HFFc6 (cell line): Measurements from ENCODE around the gene NOVA2. TPM values are rescaled to one million over a fixed set of nuclear protein-coding genes. Genes with fewer than 3 reads are reported as not detected.

ENCODE experiments used
- DNase-seq: peaks from one replicate; pipeline ENCODE4 v3.0.0-alpha.2; 2018
- H3K27ac Mint-ChIP-seq: 2 replicates; pipeline ENCODE4 v1.8.0; 2020; ENCODE audit warnings: mild to moderate bottlenecking, mixed read lengths
- H3K27me3 Mint-ChIP-seq: 2 replicates; pipeline ENCODE4 v1.8.0; 2021; ENCODE audit warnings: mild to moderate bottlenecking, moderate library complexity, mixed read lengths; ENCODE audit not compliant: insufficient read depth
- H3K36me3 Mint-ChIP-seq: 2 replicates; pipeline ENCODE4 v1.8.0; 2021; ENCODE audit warnings: low read depth, mixed read lengths
- H3K4me1 Mint-ChIP-seq: 2 replicates; pipeline ENCODE4 v1.8.0; 2020; ENCODE audit warnings: low read depth, mixed read lengths
- H3K4me3 Mint-ChIP-seq: 2 replicates; pipeline ENCODE4 v1.8.0; 2020; ENCODE audit warnings: mild to moderate bottlenecking, moderate library complexity, mixed read lengths
- H3K9me3 Mint-ChIP-seq: 2 replicates; pipeline ENCODE4 v1.8.0; 2020; ENCODE audit warnings: mild to moderate bottlenecking, mixed read lengths
- total RNA-seq, 6 experiments: library from RNA; stranded (reverse); fragmentation: NEBNext Ultra II Directional; extraction: Animal tissue kit (Norgen Biotek cat#: 25700); gene quantifications; 2 replicates in 1 of 6; 3 replicates in 5 of 6; pipeline ENCODE4 v1.2.3, GENCODE V29; 2021
- TF ChIP-seq, protein P1 (sequence below): fragments of 200-600 bp; sonication (generic); IDR thresholded peaks from 2 replicates; pipeline ENCODE4 v1.5.0; 2021; ENCODE audit warnings: antibody characterized with exemption, mild to moderate bottlenecking

The NOVA2 gene
- total RNA-seq, 6 experiments from 2014 or later = 0.03 to 0.14 (median 0.10) TPM; not detected in 2

DNA sequence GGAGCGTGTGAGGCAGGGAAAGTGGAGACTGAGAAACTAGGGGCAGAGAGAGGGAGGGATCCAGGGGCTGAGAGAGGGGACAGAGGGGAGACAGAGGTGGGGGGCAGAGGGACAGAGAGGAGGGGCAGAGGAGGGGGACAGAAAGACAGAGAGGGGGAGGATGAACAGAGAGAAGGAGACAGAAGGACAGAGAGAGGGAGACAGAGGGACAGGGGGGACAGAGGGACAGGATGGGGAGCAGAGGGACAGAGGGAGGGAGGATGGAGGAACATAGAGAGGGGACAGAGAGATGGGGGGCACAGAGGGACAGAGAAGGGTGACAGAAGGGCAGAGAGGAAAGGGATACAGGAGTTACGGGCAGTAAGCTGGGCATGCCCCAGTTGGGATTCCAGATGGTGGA lies 44.4 kb downstream of the NOVA2 start:
- no peaks in the 10 kb centered on the region; the same call in 1 of the 2 replicates for H3K9me3 Mint-ChIP-seq
- H3K4me3 Mint-ChIP-seq = no peak overlapping the region
- H3K27me3 Mint-ChIP-seq = peaks cover 14% of the 10 kb centered on the region
- TF ChIP-seq, protein P1, sequence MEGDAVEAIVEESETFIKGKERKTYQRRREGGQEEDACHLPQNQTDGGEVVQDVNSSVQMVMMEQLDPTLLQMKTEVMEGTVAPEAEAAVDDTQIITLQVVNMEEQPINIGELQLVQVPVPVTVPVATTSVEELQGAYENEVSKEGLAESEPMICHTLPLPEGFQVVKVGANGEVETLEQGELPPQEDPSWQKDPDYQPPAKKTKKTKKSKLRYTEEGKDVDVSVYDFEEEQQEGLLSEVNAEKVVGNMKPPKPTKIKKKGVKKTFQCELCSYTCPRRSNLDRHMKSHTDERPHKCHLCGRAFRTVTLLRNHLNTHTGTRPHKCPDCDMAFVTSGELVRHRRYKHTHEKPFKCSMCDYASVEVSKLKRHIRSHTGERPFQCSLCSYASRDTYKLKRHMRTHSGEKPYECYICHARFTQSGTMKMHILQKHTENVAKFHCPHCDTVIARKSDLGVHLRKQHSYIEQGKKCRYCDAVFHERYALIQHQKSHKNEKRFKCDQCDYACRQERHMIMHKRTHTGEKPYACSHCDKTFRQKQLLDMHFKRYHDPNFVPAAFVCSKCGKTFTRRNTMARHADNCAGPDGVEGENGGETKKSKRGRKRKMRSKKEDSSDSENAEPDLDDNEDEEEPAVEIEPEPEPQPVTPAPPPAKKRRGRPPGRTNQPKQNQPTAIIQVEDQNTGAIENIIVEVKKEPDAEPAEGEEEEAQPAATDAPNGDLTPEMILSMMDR = no peak
- no peaks in the 10 kb centered on the region for H3K36me3 Mint-ChIP-seq
- DNase-seq = no peak
- H3K4me1 Mint-ChIP-seq = peaks cover 7% of the 10 kb centered on the region
- H3K27ac Mint-ChIP-seq = no peak overlapping the region

DNA sequence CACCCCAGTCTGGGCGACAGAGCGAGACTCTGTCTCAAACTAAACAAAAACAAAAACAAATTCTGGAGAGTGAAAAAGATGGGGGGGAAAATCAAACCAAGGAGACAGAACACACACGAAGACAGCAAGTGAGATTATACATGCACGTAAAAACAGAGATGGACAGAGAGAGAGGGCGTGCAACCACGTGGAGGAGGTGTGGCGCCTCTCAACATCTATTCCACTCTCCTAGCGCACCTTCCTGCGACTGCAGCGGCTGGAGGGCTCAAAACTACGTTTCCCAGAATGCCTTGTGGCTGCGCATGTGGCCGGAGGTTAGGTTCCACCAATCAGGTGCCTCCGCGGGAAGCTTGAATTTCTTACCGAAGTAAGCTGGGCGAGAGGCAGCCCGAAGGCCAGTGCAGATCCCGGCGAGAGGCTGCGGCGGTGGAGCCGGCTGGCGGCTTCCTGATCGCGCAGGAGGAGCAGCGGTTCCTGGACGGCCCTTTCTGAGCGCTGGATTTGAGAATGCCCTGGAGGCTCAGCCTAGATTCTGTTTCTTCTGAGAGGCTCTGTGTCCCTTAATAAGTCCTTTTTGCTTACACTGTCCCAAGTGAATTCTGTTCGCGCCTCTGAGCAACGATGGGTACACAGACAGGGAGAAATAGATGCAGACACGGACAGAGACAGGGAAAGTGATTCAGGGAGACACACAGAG lies 46.0 kb downstream of the NOVA2 start:
- TF ChIP-seq, protein P1 = no peak
- peak; percentile 78 for DNase-seq
- peaks cover 7% of the 10 kb centered on the region for H3K4me1 Mint-ChIP-seq
- H3K4me3 Mint-ChIP-seq = peak overlapping the region; percentile 58
- H3K36me3 Mint-ChIP-seq = no peaks in the 10 kb centered on the region
- H3K27ac Mint-ChIP-seq = peak overlapping the region; percentile 34; the same call in 1 of the 2 replicates
- H3K9me3 Mint-ChIP-seq = no peaks in the 10 kb centered on the region; the same call in 1 of the 2 replicates
- peaks cover 16% of the 10 kb centered on the region for H3K27me3 Mint-ChIP-seq

DNA sequence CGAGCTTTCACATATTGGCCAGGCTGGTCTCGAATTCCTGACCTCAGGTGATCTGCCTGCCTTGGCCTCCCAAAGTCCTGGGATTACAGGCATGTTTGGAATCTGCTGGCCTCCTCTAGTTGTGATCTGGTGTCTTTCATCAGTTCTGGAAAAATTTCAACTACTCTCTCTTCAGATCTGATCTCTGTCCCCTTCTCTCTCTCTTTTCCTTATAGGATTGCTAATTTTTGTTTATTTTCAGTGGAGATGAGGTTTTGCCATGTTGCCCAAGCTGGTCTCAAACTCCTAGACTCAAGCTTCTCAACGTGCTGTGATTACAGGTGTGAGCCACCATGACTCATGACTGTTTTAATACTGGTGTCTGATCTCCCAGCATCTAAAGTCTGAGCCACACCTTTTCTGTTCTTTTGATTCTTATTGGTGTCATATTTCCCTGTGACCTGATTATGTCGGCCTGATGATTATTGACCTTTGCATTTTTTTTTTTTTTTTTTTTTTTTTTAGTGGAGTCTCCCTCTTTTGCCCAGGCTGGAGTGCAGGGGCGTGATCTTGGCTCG lies 48.7 kb downstream of the NOVA2 start:
- Mint-ChIP-seq H3K27me3 (peaks cover 11% of the 10 kb centered on the region), H3K9me3 (no peaks in the 10 kb centered on the region; the same call in 1 of the 2 replicates), H3K4me3 (no peak overlapping the region), H3K27ac (no peak overlapping the region), H3K4me1 (peaks cover 7% of the 10 kb centered on the region), H3K36me3 (no peaks in the 10 kb centered on the region)
- TF ChIP-seq, protein P1 = no peak
- no peak for DNase-seq

DNA sequence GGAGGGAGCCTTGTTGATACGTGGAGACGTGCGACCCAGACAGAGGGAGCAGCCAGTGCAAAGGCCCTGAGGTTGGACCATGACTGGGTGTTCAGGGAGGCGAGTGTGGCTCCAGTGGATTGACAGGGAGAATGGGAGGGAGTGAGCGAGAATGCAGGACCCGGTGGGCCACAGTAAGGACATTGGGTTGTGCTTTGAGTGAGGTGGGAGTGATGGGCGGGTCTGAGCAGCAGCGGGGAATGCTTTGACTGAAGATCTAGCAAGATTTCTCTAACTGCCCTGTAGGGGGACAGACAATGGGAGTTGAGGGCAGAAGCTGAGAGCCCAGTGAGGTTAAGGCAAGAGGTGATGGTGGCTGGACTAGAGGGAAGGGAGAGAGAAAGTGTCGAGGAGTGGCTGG lies 51.4 kb downstream of the NOVA2 start:
- no peaks in the 10 kb centered on the region; the same call in 1 of the 2 replicates for H3K4me1 Mint-ChIP-seq
- TF ChIP-seq, protein P1 = peak; percentile 54
- no peaks in the 10 kb centered on the region for H3K36me3 Mint-ChIP-seq
- DNase-seq = no peak
- peaks cover 23% of the 10 kb centered on the region for H3K27me3 Mint-ChIP-seq
- no peak overlapping the region for H3K27ac Mint-ChIP-seq
- no peak overlapping the region for H3K4me3 Mint-ChIP-seq
- H3K9me3 Mint-ChIP-seq = no peaks in the 10 kb centered on the region; the same call in 1 of the 2 replicates

DNA sequence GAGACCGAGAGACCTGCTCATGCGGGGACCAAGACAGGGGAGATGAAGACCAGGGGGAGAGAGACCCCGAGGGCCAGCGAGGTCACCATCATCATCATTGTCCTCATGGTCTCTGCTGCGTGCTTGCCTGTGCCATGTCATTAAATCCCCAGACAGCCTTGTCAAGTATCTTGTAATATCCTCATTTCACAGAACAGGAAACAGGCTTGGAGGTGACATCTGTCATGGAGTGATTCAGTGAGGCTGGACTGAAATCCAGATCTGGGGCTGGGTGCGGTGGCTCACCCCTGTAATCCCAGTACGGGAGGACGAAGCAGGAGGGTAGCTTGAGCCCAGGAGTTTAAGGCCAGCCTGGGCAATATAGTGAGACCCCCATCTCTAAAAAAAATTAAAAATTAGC lies 53.2 kb downstream of the NOVA2 start:
- Mint-ChIP-seq H3K27me3 (peaks cover 28% of the 10 kb centered on the region), H3K27ac (no peak overlapping the region), H3K4me3 (no peak overlapping the region), H3K4me1 (no peaks in the 10 kb centered on the region), H3K9me3 (no peaks in the 10 kb centered on the region; the same call in 1 of the 2 replicates), H3K36me3 (no peaks in the 10 kb centered on the region)
- DNase-seq = no peak
- TF ChIP-seq, protein P1 = no peak
